ENCODE results near the gene CES1.

The CES1 gene

GRCh38 chr16:55873122-55873521 lies 40.2 kb upstream of the CES1 start:
- Histone ChIP-seq H2AFZ (ENCODE audit: low read length) (no peak overlapping the region), H3K36me3 (replicated peaks; ENCODE audit: insufficient read depth, low read length) (no peaks in the 10 kb centered on the region), H3K9me3 (replicated peaks; ENCODE audit: insufficient read depth, low read length) (no peaks in the 10 kb centered on the region), H3K4me1 (ENCODE audit: low read length) (no peaks in the 10 kb centered on the region), H3K27ac (ENCODE audit: low read length) (no peak overlapping the region), H3K9me2 (replicated peaks; ENCODE audit: insufficient read depth, low read length) (no peaks in the 10 kb centered on the region), H4K20me1 (ENCODE audit: insufficient read depth, low read length) (no peaks in the 10 kb centered on the region), H3K4me3 (ENCODE audit: low read length) (no peak overlapping the region), H3K4me2 (ENCODE audit: low read depth, low read length) (no peak overlapping the region), H3K79me2 (ENCODE audit: low read length) (no peaks in the 10 kb centered on the region), H3K9ac (ENCODE audit: low read length) (no peak overlapping the region), H3F3A (ENCODE audit: insufficient read depth, low read length) (no peaks in the 10 kb centered on the region), H3K27me3 (replicated peaks; ENCODE audit: insufficient read depth, low read length) (no peaks in the 10 kb centered on the region)
- DNase-seq, result no peak
- no peak for TF ChIP-seq EZH2phosphoT487 (IDR thresholded peaks at IDR 0.05; ENCODE audit: low read length)
- no peak for TF ChIP-seq EZH2 (optimal IDR thresholded peaks at IDR 0.05; ENCODE audit: low read depth, low read length)
- no peak for TF ChIP-seq CTCF (IDR thresholded peaks at IDR 0.05; ENCODE audit: low read length)

GRCh38 chr16:55872130-55872529 lies 39.2 kb upstream of the CES1 start:
- no peak overlapping the region for H3K4me3 ChIP-seq (ENCODE audit: low read length)
- TF ChIP-seq CTCF (IDR thresholded peaks at IDR 0.05; ENCODE audit: low read length), result no peak
- H3K4me2 ChIP-seq (ENCODE audit: low read depth, low read length), result no peak overlapping the region
- H3K9me2 ChIP-seq (replicated peaks; ENCODE audit: insufficient read depth, low read length), result no peaks in the 10 kb centered on the region
- no peak overlapping the region for H3K9ac ChIP-seq (ENCODE audit: low read length)
- no peaks in the 10 kb centered on the region for H3K9me3 ChIP-seq (replicated peaks; ENCODE audit: insufficient read depth, low read length)
- no peaks in the 10 kb centered on the region for H3F3A ChIP-seq (ENCODE audit: insufficient read depth, low read length)
- no peaks in the 10 kb centered on the region for H3K36me3 ChIP-seq (replicated peaks; ENCODE audit: insufficient read depth, low read length)
- no peak for DNase-seq
- H4K20me1 ChIP-seq (ENCODE audit: insufficient read depth, low read length), result no peaks in the 10 kb centered on the region
- H2AFZ ChIP-seq (ENCODE audit: low read length), result no peak overlapping the region
- no peaks in the 10 kb centered on the region for H3K4me1 ChIP-seq (ENCODE audit: low read length)
- no peak overlapping the region for H3K27ac ChIP-seq (ENCODE audit: low read length)
- no peaks in the 10 kb centered on the region for H3K79me2 ChIP-seq (ENCODE audit: low read length)
- H3K27me3 ChIP-seq (replicated peaks; ENCODE audit: insufficient read depth, low read length), result no peaks in the 10 kb centered on the region

- no peaks in the 10 kb centered on the region for H3F3A ChIP-seq (ENCODE audit: insufficient read depth, low read length)
These were observed 38.6 kb upstream of the CES1 start for GRCh38 chr16:55871411-55872038.

More at GRCh38 chr16:55871411-55872038, 38.6 kb upstream of the CES1 start:
- TF ChIP-seq CTCF (IDR thresholded peaks at IDR 0.05; ENCODE audit: low read length), result no peak
- no peak for TF ChIP-seq EZH2 (optimal IDR thresholded peaks at IDR 0.05; ENCODE audit: low read depth, low read length)
- no peak for TF ChIP-seq EZH2phosphoT487 (IDR thresholded peaks at IDR 0.05; ENCODE audit: low read length)
- H4K20me1 ChIP-seq (ENCODE audit: insufficient read depth, low read length), result no peaks in the 10 kb centered on the region
- no peak overlapping the region for H3K9ac ChIP-seq (ENCODE audit: low read length)
- no peaks in the 10 kb centered on the region for H3K27me3 ChIP-seq (replicated peaks; ENCODE audit: insufficient read depth, low read length)
- H3K9me3 ChIP-seq (replicated peaks; ENCODE audit: insufficient read depth, low read length), result no peaks in the 10 kb centered on the region
- H3K4me2 ChIP-seq (ENCODE audit: low read depth, low read length), result no peak overlapping the region
- DNase-seq, result no peak
- H3K36me3 ChIP-seq (replicated peaks; ENCODE audit: insufficient read depth, low read length), result no peaks in the 10 kb centered on the region
- no peaks in the 10 kb centered on the region for H3K4me1 ChIP-seq (ENCODE audit: low read length)
- H3K9me2 ChIP-seq (replicated peaks; ENCODE audit: insufficient read depth, low read length), result no peaks in the 10 kb centered on the region
- no peak overlapping the region for H2AFZ ChIP-seq (ENCODE audit: low read length)
- no peak overlapping the region for H3K27ac ChIP-seq (ENCODE audit: low read length)
- H3K4me3 ChIP-seq (ENCODE audit: low read length), result no peak overlapping the region
- no peaks in the 10 kb centered on the region for H3K79me2 ChIP-seq (ENCODE audit: low read length)

All from MM.1S (cell line).